Measurements from ENCODE around the gene CD72.
"Not testable (repeated sequence)": the region's sequence is repeated elsewhere in the genome, so short reads cannot be mapped to it uniquely, and the experiment has no call there.

CD72 gene

GRCh38 chr9:35615981-35616680 is 2.1 kb downstream of the CD72 start:
- H3K79me2 ChIP-seq (ENCODE audit: control insufficient read depth, insufficient read depth, low read length, unreplicated experiment): no peaks in the 10 kb centered on the region
- H3K4me3 ChIP-seq (ENCODE audit: low read depth, low read length): no peak overlapping the region
- peaks cover 37% of the 10 kb centered on the region for H3K27me3 ChIP-seq (ENCODE audit: insufficient read depth, low read length)
- H3K27ac ChIP-seq (ENCODE audit: low read depth, low read length): no peak overlapping the region
- no peaks in the 10 kb centered on the region for H3K36me3 ChIP-seq (ENCODE audit: insufficient read depth, low read length)
- H3K4me1 ChIP-seq (ENCODE audit: control insufficient read depth, insufficient read depth, low read length, unreplicated experiment): no peaks in the 10 kb centered on the region
- H2AFZ ChIP-seq (ENCODE audit: low read length, unreplicated experiment): no peak overlapping the region

- Histone ChIP-seq H3K4me1 (ENCODE audit: control insufficient read depth, insufficient read depth, low read length, unreplicated experiment) (no peaks in the 10 kb centered on the region), H3K27me3 (ENCODE audit: insufficient read depth, low read length) (peaks cover 31% of the 10 kb centered on the region), H3K4me3 (ENCODE audit: low read depth, low read length) (no peak overlapping the region), H3K36me3 (ENCODE audit: insufficient read depth, low read length) (no peaks in the 10 kb centered on the region), H3K27ac (ENCODE audit: low read depth, low read length) (no peak overlapping the region), H3K79me2 (ENCODE audit: control insufficient read depth, insufficient read depth, low read length, unreplicated experiment) (no peaks in the 10 kb centered on the region), H2AFZ (ENCODE audit: low read length, unreplicated experiment) (no peak overlapping the region)
These were observed 5.4 kb downstream of the CD72 start for GRCh38 chr9:35612843-35613242.

DNA sequence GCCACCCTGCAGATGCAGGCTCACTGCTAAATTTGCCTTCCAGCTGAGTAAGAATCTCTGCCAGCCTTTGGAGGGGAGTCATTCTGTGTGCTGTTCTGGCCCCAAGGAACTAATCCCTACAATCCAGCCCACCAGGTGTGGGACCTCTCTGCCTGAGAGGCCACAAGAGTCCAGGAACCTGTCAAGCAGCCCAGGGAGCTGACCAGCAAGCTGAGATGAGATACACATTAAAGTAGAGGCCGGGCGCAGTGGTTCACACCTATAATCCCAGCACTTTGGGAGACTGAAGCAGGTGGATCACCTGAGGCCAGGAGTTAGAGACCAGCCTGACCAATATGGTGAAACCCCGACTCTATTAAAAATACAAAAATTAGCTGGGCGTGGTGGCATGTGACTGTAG is 6.1 kb downstream of the CD72 start:
- H3K27me3 ChIP-seq (ENCODE audit: insufficient read depth, low read length): peaks cover 23% of the 10 kb centered on the region
- H2AFZ ChIP-seq (ENCODE audit: low read length, unreplicated experiment); H3K4me3 ChIP-seq (ENCODE audit: low read depth, low read length); H3K36me3 ChIP-seq (ENCODE audit: insufficient read depth, low read length); H3K4me1 ChIP-seq (ENCODE audit: control insufficient read depth, insufficient read depth, low read length, unreplicated experiment); H3K79me2 ChIP-seq (ENCODE audit: control insufficient read depth, insufficient read depth, low read length, unreplicated experiment); H3K27ac ChIP-seq (ENCODE audit: low read depth, low read length): not testable (repeated sequence)

DNA sequence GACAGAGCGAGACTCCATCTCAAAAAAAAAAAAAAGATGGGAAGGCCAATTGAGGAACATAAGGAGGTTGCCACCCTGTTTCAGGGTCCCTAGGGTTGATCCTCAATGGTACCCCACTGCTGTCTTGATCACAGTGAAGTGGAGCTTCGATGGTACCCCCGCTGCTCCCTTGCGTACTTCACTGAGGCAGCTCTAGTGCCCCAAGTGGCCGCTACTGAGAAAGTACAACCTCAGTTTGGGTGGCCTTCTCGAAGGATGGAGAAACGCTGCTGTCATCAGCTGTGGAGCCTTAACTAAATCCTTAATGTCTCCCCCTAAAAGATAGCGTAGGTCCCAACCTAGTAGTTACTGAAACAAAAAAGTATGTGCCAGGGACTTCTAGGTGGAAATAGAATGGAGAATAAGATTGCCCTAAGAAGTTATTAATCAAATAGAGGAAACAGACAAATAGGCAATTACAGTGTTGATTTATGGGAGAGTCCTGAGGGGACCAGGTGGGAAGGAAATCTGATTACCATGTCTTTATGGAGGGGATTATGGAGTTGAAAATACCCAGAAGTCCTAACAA is 6.9 kb downstream of the CD72 start:
- H3K4me1 ChIP-seq (ENCODE audit: control insufficient read depth, insufficient read depth, low read length, unreplicated experiment): peaks cover 6% of the 10 kb centered on the region
- H3K79me2 ChIP-seq (ENCODE audit: control insufficient read depth, insufficient read depth, low read length, unreplicated experiment): peaks cover 4% of the 10 kb centered on the region
- H3K36me3 ChIP-seq (ENCODE audit: insufficient read depth, low read length): no peaks in the 10 kb centered on the region
- no peak overlapping the region for H2AFZ ChIP-seq (ENCODE audit: low read length, unreplicated experiment)
- no peak overlapping the region for H3K4me3 ChIP-seq (ENCODE audit: low read depth, low read length)
- H3K27me3 ChIP-seq (ENCODE audit: insufficient read depth, low read length): peaks cover 16% of the 10 kb centered on the region
- H3K27ac ChIP-seq (ENCODE audit: low read depth, low read length): no peak overlapping the region

DNA sequence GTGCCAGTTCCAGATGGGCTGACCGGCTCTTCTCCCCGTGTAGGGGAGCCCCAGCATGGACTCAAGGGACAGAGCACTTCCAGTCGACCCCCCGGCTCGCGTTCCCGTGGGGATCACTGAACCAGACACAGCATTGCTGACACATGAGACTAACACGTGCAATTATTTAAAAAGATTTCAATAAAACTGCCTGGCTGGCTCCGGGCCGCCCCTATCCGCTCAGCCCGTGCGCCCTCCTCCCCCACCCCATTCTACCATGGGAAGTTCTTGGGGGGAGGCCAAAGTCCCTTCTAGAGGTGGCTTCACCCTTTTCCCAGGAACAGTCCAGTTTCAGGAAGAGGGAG is 8.4 kb downstream of the CD72 start:
- H3K79me2 ChIP-seq (ENCODE audit: control insufficient read depth, insufficient read depth, low read length, unreplicated experiment): peaks cover 4% of the 10 kb centered on the region
- H2AFZ ChIP-seq (ENCODE audit: low read length, unreplicated experiment): no peak overlapping the region
- H3K27ac ChIP-seq (ENCODE audit: low read depth, low read length): no peak overlapping the region
- 0 out of 2 replicates have a peak, but pooled peaks cover 5% of the 10 kb centered on the region for H3K27me3 ChIP-seq (ENCODE audit: insufficient read depth, low read length)
- peaks cover 9% of the 10 kb centered on the region for H3K4me1 ChIP-seq (ENCODE audit: control insufficient read depth, insufficient read depth, low read length, unreplicated experiment)
- H3K36me3 ChIP-seq (ENCODE audit: insufficient read depth, low read length): no peaks in the 10 kb centered on the region
- no peak overlapping the region for H3K4me3 ChIP-seq (ENCODE audit: low read depth, low read length)

DNA sequence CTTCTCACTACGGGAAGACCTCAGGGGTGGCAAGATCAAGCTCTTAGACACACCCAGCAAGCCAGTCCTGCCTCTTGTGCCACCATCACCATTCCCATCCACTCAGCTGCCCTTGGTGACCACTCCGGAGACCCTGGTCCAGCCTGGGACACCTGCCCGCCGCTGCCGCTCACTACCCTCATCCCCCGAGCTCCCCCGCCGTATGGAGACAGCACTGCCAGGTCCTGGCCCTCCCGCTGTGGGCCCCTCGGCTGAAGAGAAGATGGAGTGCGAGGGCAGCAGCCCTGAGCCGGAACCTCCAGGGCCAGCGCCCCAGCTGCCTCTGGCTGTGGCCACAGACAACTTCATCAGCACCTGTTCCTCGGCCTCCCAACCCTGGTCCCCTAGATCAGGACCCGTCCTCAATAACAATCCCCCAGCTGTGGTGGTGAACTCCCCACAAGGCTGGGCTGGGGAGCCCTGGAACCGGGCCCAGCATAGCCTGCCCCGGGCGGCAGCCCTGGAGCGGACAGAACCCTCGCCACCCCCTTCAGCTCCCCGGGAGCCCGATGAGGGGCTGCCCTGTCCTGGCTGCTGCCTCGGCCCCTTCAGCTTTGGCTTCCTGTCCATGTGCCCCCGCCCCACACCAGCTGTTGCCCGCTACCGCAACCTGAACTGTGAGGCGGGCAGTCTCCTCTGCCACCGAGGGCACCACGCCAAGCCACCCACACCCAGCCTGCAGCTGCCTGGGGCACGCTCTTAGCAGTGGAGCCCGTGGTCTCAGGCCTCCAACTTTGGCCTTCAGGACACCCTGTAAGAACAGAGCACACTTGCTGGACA is 9.0 kb downstream of the CD72 start:
- H3K36me3 ChIP-seq (ENCODE audit: insufficient read depth, low read length): no peaks in the 10 kb centered on the region
- H3K4me1 ChIP-seq (ENCODE audit: control insufficient read depth, insufficient read depth, low read length, unreplicated experiment): peaks cover 9% of the 10 kb centered on the region
- no peak overlapping the region for H2AFZ ChIP-seq (ENCODE audit: low read length, unreplicated experiment)
- H3K27ac ChIP-seq (ENCODE audit: low read depth, low read length): no peak overlapping the region
- peaks cover 4% of the 10 kb centered on the region for H3K79me2 ChIP-seq (ENCODE audit: control insufficient read depth, insufficient read depth, low read length, unreplicated experiment)
- no peak overlapping the region for H3K4me3 ChIP-seq (ENCODE audit: low read depth, low read length)
- H3K27me3 ChIP-seq (ENCODE audit: insufficient read depth, low read length): no peaks in the 10 kb centered on the region

DNA sequence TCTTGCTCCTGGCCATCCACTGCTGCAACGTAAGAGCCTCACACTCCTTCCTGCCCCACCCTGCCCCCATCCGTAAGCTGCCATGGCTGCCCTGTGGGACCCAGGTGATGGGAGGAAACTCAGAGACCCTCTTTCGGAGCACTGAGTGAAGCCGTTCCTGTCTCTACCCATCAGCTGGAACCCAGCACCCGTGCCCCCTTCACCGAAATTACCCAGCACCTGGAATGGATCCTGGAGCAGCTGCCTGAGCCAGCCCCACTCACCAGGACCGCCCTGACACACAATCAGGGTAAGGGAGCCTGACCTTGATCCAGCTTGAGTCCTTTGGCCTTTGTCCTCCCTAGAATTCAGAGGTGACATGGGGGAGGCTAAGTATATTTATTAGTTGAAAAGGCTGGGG is 10.0 kb downstream of the CD72 start:
- H3K27ac ChIP-seq (ENCODE audit: low read depth, low read length): no peak overlapping the region
- H3K79me2 ChIP-seq (ENCODE audit: control insufficient read depth, insufficient read depth, low read length, unreplicated experiment): peaks cover 4% of the 10 kb centered on the region
- no peaks in the 10 kb centered on the region for H3K27me3 ChIP-seq (ENCODE audit: insufficient read depth, low read length)
- H2AFZ ChIP-seq (ENCODE audit: low read length, unreplicated experiment): no peak overlapping the region
- peaks cover 9% of the 10 kb centered on the region for H3K4me1 ChIP-seq (ENCODE audit: control insufficient read depth, insufficient read depth, low read length, unreplicated experiment)
- no peaks in the 10 kb centered on the region for H3K36me3 ChIP-seq (ENCODE audit: insufficient read depth, low read length)
- H3K4me3 ChIP-seq (ENCODE audit: low read depth, low read length): no peak overlapping the region

DNA sequence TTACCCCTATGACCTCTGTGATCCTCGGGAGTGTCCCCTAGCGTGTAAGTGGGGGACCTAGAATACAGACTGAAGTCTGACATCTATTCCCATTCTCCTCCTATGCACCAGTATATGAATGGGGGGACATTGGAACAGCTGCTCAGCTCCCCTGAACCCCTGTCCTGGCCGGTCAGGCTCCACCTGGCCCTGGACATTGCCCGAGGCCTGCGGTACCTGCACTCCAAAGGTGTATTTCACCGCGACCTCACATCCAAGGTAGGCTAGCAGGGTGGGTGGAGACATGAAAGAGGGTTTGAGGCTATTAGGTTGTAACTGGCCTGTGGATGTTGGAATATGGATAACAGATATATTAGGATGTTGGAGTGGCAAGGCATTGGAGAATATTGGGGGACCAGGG is 11.5 kb downstream of the CD72 start:
- H3K27me3 ChIP-seq (ENCODE audit: insufficient read depth, low read length): no peaks in the 10 kb centered on the region
- H2AFZ ChIP-seq (ENCODE audit: low read length, unreplicated experiment): no peak overlapping the region
- no peak overlapping the region for H3K27ac ChIP-seq (ENCODE audit: low read depth, low read length)
- H3K79me2 ChIP-seq (ENCODE audit: control insufficient read depth, insufficient read depth, low read length, unreplicated experiment): peaks cover 8% of the 10 kb centered on the region
- no peaks in the 10 kb centered on the region for H3K36me3 ChIP-seq (ENCODE audit: insufficient read depth, low read length)
- peaks cover 19% of the 10 kb centered on the region for H3K4me1 ChIP-seq (ENCODE audit: control insufficient read depth, insufficient read depth, low read length, unreplicated experiment)
- peak overlapping the region; percentile 76; the same call in 1 of the 2 replicates for H3K4me3 ChIP-seq (ENCODE audit: low read depth, low read length)

GRCh38 chr9:35606138-35606504 is 12.1 kb downstream of the CD72 start:
- Histone ChIP-seq H3K27ac (ENCODE audit: low read depth, low read length) (no peak overlapping the region), H3K4me1 (ENCODE audit: control insufficient read depth, insufficient read depth, low read length, unreplicated experiment) (peaks cover 19% of the 10 kb centered on the region), H3K79me2 (ENCODE audit: control insufficient read depth, insufficient read depth, low read length, unreplicated experiment) (peaks cover 8% of the 10 kb centered on the region), H3K27me3 (ENCODE audit: insufficient read depth, low read length) (no peaks in the 10 kb centered on the region), H3K36me3 (ENCODE audit: insufficient read depth, low read length) (no peaks in the 10 kb centered on the region), H2AFZ (ENCODE audit: low read length, unreplicated experiment) (peak overlapping the region; percentile 47), H3K4me3 (ENCODE audit: low read depth, low read length) (peak overlapping the region; percentile 76)

GRCh38 chr9:35605351-35606137 is 12.7 kb downstream of the CD72 start:
- Histone ChIP-seq H2AFZ (ENCODE audit: low read length, unreplicated experiment) (peak overlapping the region; percentile 47), H3K27me3 (ENCODE audit: insufficient read depth, low read length) (no peaks in the 10 kb centered on the region), H3K4me3 (ENCODE audit: low read depth, low read length) (peak overlapping the region; percentile 76), H3K36me3 (ENCODE audit: insufficient read depth, low read length) (no peaks in the 10 kb centered on the region), H3K27ac (ENCODE audit: low read depth, low read length) (no peak overlapping the region), H3K79me2 (ENCODE audit: control insufficient read depth, insufficient read depth, low read length, unreplicated experiment) (peaks cover 8% of the 10 kb centered on the region), H3K4me1 (ENCODE audit: control insufficient read depth, insufficient read depth, low read length, unreplicated experiment) (peaks cover 19% of the 10 kb centered on the region)

Data from ACC112 (cell line).